A549 (cell line): Measurements from ENCODE around the gene CCDC171.

Experiments used
- CHD2 ChIP-seq: fragments of 150-350 bp; IDR thresholded peaks from 2 replicates; pipeline ENCODE4 v1.6.1; 2014; ENCODE audit warnings: low read length; ENCODE audit not compliant: partially characterized antibody
- EP300 ChIP-seq, 2 experiments: fragments of >200 bp; sonication (Bioruptor Twin); formaldehyde crosslinking; IDR thresholded peaks; 2 replicates in 1 of 2; 3 replicates in 1 of 2; pipeline ENCODE4 v1.6.1; 2016 to 2017
- ESRRA ChIP-seq: fragments of 150-350 bp; IDR thresholded peaks from 2 replicates; pipeline ENCODE4 v1.6.1; 2014; ENCODE audit warnings: mild to moderate bottlenecking, low read length, borderline replicate concordance
- HOXB13 ChIP-seq: fragments of 250-450 bp; sonication (Bioruptor Pico); IDR thresholded peaks from 2 replicates; pipeline ENCODE4 v1.5.0; 2020; ENCODE audit warnings: low read depth, mild to moderate bottlenecking, moderate library complexity
- JUNB ChIP-seq: fragments of >200 bp; sonication (Bioruptor Twin); formaldehyde crosslinking; IDR thresholded peaks from 2 replicates; pipeline ENCODE4 v1.6.1; 2016
- POLR2A ChIP-seq: IDR thresholded peaks from 2 replicates; pipeline ENCODE4 v1.6.1; 2012; ENCODE audit warnings: mild to moderate bottlenecking, low read length
- RAD21 ChIP-seq, 2 experiments: fragments of >200 bp in 1 of 2; sonication (Bioruptor Twin) in 1 of 2; formaldehyde crosslinking in 1 of 2; IDR thresholded peaks in 1 of 2; conservative IDR thresholded peaks in 1 of 2; 2 replicates in 1 of 2; 3 replicates in 1 of 2; pipeline ENCODE4 v1.6.1; 2012 to 2018; ENCODE audit warnings: inconsistent platforms in 1 of 2
- SMC3 ChIP-seq: fragments of >200 bp; sonication (Bioruptor Twin); formaldehyde crosslinking; IDR thresholded peaks from 3 replicates; pipeline ENCODE4 v1.6.1; 2018; ENCODE audit warnings: inconsistent platforms
- ZNF302 ChIP-seq: fragments of 250-450 bp; sonication (Bioruptor Pico); IDR thresholded peaks from 2 replicates; pipeline ENCODE4 v1.9.0; 2021; ENCODE audit warnings: inconsistent platforms, mild to moderate bottlenecking, moderate library complexity
- TF ChIP-seq, protein P1 (sequence below): fragments of 450-650 bp; IDR thresholded peaks from 2 replicates; pipeline ENCODE4 v1.6.1; 2014; ENCODE audit warnings: antibody characterized with exemption
- TF ChIP-seq, protein P2 (sequence below): fragments of >200 bp; sonication (Bioruptor Twin); formaldehyde crosslinking; IDR thresholded peaks from 3 replicates; pipeline ENCODE4 v1.5.1; 2016
- TF ChIP-seq, protein P3 (sequence below): fragments of 250-450 bp; sonication (Bioruptor Pico); IDR thresholded peaks from 2 replicates; pipeline ENCODE4 v1.5.0; 2021; ENCODE audit warnings: mild to moderate bottlenecking, moderate library complexity, borderline replicate concordance
- TF ChIP-seq, protein P4 (sequence below): IDR thresholded peaks from 2 replicates; pipeline ENCODE4 v1.6.1; 2012; ENCODE audit warnings: low read depth, borderline replicate concordance

DNA sequence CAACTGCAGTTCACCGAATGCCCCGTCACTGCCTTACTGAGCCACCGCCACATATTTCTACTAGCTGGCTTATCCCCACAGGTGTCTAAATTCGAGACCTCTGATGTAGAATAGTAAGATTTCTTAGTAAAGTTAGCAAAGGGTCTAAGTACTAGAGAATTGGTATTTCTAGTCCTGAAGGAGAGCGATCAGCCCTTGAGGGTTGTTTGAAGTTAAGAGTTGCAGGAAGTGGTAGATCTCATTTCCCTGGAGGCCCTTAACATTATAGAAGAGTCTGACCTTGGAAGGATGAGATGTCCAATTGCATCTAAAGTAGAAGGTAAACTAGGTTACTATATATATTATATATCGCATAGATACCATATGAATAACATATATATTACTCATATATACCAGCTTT, 451.8 kb downstream of the CCDC171 start:
- TF ChIP-seq, protein P1, sequence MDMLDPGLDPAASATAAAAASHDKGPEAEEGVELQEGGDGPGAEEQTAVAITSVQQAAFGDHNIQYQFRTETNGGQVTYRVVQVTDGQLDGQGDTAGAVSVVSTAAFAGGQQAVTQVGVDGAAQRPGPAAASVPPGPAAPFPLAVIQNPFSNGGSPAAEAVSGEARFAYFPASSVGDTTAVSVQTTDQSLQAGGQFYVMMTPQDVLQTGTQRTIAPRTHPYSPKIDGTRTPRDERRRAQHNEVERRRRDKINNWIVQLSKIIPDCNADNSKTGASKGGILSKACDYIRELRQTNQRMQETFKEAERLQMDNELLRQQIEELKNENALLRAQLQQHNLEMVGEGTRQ: no peak
- TF ChIP-seq CHD2 (no peak), POLR2A (no peak), ESRRA (no peak), RAD21 (conservative IDR thresholded peaks at IDR 0.05 in 1 of 2, IDR thresholded peaks at IDR 0.05 in 1 of 2) (no peak), ZNF302 (no peak), JUNB (no peak), HOXB13 (CRISPR knock-in tag) (no peak), EP300 (IDR thresholded peaks at IDR 0.05) (no peak), SMC3 (no peak)
- TF ChIP-seq, protein P2, sequence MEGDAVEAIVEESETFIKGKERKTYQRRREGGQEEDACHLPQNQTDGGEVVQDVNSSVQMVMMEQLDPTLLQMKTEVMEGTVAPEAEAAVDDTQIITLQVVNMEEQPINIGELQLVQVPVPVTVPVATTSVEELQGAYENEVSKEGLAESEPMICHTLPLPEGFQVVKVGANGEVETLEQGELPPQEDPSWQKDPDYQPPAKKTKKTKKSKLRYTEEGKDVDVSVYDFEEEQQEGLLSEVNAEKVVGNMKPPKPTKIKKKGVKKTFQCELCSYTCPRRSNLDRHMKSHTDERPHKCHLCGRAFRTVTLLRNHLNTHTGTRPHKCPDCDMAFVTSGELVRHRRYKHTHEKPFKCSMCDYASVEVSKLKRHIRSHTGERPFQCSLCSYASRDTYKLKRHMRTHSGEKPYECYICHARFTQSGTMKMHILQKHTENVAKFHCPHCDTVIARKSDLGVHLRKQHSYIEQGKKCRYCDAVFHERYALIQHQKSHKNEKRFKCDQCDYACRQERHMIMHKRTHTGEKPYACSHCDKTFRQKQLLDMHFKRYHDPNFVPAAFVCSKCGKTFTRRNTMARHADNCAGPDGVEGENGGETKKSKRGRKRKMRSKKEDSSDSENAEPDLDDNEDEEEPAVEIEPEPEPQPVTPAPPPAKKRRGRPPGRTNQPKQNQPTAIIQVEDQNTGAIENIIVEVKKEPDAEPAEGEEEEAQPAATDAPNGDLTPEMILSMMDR: no peak
- TF ChIP-seq, protein P3, sequence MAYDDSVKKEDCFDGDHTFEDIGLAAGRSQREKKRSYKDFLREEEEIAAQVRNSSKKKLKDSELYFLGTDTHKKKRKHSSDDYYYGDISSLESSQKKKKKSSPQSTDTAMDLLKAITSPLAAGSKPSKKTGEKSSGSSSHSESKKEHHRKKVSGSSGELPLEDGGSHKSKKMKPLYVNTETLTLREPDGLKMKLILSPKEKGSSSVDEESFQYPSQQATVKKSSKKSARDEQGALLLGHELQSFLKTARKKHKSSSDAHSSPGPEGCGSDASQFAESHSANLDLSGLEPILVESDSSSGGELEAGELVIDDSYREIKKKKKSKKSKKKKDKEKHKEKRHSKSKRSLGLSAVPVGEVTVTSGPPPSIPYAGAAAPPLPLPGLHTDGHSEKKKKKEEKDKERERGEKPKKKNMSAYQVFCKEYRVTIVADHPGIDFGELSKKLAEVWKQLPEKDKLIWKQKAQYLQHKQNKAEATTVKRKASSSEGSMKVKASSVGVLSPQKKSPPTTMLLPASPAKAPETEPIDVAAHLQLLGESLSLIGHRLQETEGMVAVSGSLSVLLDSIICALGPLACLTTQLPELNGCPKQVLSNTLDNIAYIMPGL (CRISPR knock-in tag): no peak
- TF ChIP-seq, protein P4, sequence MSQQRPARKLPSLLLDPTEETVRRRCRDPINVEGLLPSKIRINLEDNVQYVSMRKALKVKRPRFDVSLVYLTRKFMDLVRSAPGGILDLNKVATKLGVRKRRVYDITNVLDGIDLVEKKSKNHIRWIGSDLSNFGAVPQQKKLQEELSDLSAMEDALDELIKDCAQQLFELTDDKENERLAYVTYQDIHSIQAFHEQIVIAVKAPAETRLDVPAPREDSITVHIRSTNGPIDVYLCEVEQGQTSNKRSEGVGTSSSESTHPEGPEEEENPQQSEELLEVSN: no peak
